ENCODE results near the gene PLEKHM3. TPM values are rescaled to one million over a fixed set of nuclear protein-coding genes. Genes with fewer than 3 reads are reported as not detected.
"Not testable (repeated sequence)": the region's sequence is repeated elsewhere in the genome, so short reads cannot be mapped to it uniquely, and the experiment has no call there.

Gene PLEKHM3
- total RNA-seq, 1 donor from 2014 or later, result 18.3 TPM

- Histone ChIP-seq H3K27ac (no peak overlapping the region), H3K36me3 (no peaks in the 10 kb centered on the region), H3K4me1 (no peaks in the 10 kb centered on the region), H3K9me3 (no peaks in the 10 kb centered on the region), H3K27me3 (no peaks in the 10 kb centered on the region), H3K4me3 (no peak overlapping the region)
- intact Hi-C loops (cut with DNase I), result no loop called here
- DNase-seq (ENCODE audit: low spot score in 2 of 2), result no peak
- no peak for TF ChIP-seq CTCF (IDR thresholded peaks at IDR 0.05)
Observed at GRCh38 chr2:207812726-207813080, 212.6 kb downstream of the PLEKHM3 start.

GRCh38 chr2:207812058-207812725 lies 213.1 kb downstream of the PLEKHM3 start:
- H3K4me3 ChIP-seq, result no peak overlapping the region
- no peaks in the 10 kb centered on the region for H3K27me3 ChIP-seq
- no peaks in the 10 kb centered on the region for H3K36me3 ChIP-seq
- H3K27ac ChIP-seq, result no peak overlapping the region
- no peaks in the 10 kb centered on the region for H3K9me3 ChIP-seq
- intact Hi-C loops (cut with DNase I), result no loop called here
- TF ChIP-seq CTCF (IDR thresholded peaks at IDR 0.05), result no peak
- no peaks in the 10 kb centered on the region for H3K4me1 ChIP-seq
- DNase-seq (ENCODE audit: low spot score in 2 of 2), result no peak

GRCh38 chr2:207811658-207812057 lies 213.7 kb downstream of the PLEKHM3 start:
- DNase-seq (ENCODE audit: low spot score in 2 of 2); intact Hi-C loops (cut with DNase I); H3K36me3 ChIP-seq; H3K4me3 ChIP-seq; H3K9me3 ChIP-seq; H3K27ac ChIP-seq; H3K27me3 ChIP-seq; H3K4me1 ChIP-seq: not testable (repeated sequence)

- Histone ChIP-seq H3K27ac (no peak overlapping the region), H3K27me3 (no peaks in the 10 kb centered on the region), H3K4me3 (no peak overlapping the region), H3K9me3 (no peaks in the 10 kb centered on the region), H3K36me3 (no peaks in the 10 kb centered on the region), H3K4me1 (no peaks in the 10 kb centered on the region)
- no peak for TF ChIP-seq CTCF (IDR thresholded peaks at IDR 0.05)
- intact Hi-C loops (cut with DNase I), result no loop called here
- DNase-seq (ENCODE audit: low spot score in 2 of 2), result no peak
Observed at GRCh38 chr2:207810200-207810788, 215.0 kb downstream of the PLEKHM3 start.

- no peak for DNase-seq (ENCODE audit: low spot score in 2 of 2)
- intact Hi-C loops (cut with DNase I), result no loop called here
- no peaks in the 10 kb centered on the region for H3K9me3 ChIP-seq
Observed at GRCh38 chr2:207808119-207808518, 217.2 kb downstream of the PLEKHM3 start.

More at GRCh38 chr2:207808119-207808518, 217.2 kb downstream of the PLEKHM3 start:
- H3K27me3 ChIP-seq, result no peaks in the 10 kb centered on the region
- no peak overlapping the region for H3K27ac ChIP-seq
- no peak for TF ChIP-seq CTCF (IDR thresholded peaks at IDR 0.05)
- no peak overlapping the region for H3K4me3 ChIP-seq
- no peaks in the 10 kb centered on the region for H3K4me1 ChIP-seq
- no peaks in the 10 kb centered on the region for H3K36me3 ChIP-seq

All from ascending aorta (tissue), 2 donors.